IMR-90 (cell line): ENCODE data around the gene GBX2.

Source experiments
- POLR2A ChIP-seq: IDR thresholded peaks from 2 replicates; pipeline ENCODE4 v1.6.1; 2012; ENCODE audit warnings: mild to moderate bottlenecking, low read depth, low read length
- RAD21 ChIP-seq: IDR thresholded peaks from 2 replicates; pipeline ENCODE4 v1.6.1; 2012; ENCODE audit warnings: low read length, improper control_type of control experiment
- TF ChIP-seq, protein P1 (sequence below): conservative IDR thresholded peaks from 2 replicates; pipeline ENCODE4 v1.5.1; 2012; ENCODE audit warnings: mild to moderate bottlenecking, low read depth, low read length, improper control_type of control experiment
- TF ChIP-seq, protein P2 (sequence below): fragments of 150-350 bp; IDR thresholded peaks from 2 replicates; pipeline ENCODE4 v1.6.1; 2017; ENCODE audit warnings: mild to moderate bottlenecking, antibody characterized with exemption, low read length, low read depth

DNA sequence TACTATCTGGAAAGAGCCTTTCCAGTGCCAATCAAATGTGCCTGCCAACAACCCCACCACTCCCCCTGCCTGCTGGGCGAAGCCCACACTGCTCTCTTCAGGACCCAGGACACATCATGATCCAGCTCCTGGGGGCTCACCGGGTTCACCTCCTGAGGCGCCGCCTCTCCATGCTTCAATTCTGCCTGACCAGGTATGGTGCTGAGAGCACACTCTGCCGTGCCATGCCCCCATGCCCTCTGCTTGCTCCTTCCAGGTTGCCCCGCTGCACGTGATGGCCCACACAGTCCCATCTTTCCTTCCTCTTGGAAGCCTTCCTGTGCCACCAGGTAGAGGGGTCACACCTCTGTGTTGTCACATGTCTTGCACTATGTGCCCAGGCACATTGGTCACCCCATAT is 48.5 kb upstream of the GBX2 start:
- TF ChIP-seq, protein P1, sequence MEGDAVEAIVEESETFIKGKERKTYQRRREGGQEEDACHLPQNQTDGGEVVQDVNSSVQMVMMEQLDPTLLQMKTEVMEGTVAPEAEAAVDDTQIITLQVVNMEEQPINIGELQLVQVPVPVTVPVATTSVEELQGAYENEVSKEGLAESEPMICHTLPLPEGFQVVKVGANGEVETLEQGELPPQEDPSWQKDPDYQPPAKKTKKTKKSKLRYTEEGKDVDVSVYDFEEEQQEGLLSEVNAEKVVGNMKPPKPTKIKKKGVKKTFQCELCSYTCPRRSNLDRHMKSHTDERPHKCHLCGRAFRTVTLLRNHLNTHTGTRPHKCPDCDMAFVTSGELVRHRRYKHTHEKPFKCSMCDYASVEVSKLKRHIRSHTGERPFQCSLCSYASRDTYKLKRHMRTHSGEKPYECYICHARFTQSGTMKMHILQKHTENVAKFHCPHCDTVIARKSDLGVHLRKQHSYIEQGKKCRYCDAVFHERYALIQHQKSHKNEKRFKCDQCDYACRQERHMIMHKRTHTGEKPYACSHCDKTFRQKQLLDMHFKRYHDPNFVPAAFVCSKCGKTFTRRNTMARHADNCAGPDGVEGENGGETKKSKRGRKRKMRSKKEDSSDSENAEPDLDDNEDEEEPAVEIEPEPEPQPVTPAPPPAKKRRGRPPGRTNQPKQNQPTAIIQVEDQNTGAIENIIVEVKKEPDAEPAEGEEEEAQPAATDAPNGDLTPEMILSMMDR: no peak
- no peak for TF ChIP-seq POLR2A
- no peak for TF ChIP-seq RAD21
- TF ChIP-seq, protein P2, sequence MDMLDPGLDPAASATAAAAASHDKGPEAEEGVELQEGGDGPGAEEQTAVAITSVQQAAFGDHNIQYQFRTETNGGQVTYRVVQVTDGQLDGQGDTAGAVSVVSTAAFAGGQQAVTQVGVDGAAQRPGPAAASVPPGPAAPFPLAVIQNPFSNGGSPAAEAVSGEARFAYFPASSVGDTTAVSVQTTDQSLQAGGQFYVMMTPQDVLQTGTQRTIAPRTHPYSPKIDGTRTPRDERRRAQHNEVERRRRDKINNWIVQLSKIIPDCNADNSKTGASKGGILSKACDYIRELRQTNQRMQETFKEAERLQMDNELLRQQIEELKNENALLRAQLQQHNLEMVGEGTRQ: no peak
